Measurements from ENCODE around the gene CDKN2AIP. TPM values are rescaled to one million over a fixed set of nuclear protein-coding genes. Genes with fewer than 3 reads are reported as not detected.

CDKN2AIP gene
- total and polyA plus RNA-seq, 8 donors = 5.9 to 12.2 (median 7.0) TPM

- WGBS, 2 donors = 84 to 88% methylated on average over 10 of the region's 10 CpGs
- Histone ChIP-seq H3K36me3 (no peaks in the 10 kb centered on the region), H3K9me3 (no peaks in the 10 kb centered on the region), H3K27me3 (no peaks in the 10 kb centered on the region), H3K4me3 (no peak overlapping the region), H3K27ac (no peak overlapping the region), H3K4me1 (no peaks in the 10 kb centered on the region)
- TF ChIP-seq, protein P1, sequence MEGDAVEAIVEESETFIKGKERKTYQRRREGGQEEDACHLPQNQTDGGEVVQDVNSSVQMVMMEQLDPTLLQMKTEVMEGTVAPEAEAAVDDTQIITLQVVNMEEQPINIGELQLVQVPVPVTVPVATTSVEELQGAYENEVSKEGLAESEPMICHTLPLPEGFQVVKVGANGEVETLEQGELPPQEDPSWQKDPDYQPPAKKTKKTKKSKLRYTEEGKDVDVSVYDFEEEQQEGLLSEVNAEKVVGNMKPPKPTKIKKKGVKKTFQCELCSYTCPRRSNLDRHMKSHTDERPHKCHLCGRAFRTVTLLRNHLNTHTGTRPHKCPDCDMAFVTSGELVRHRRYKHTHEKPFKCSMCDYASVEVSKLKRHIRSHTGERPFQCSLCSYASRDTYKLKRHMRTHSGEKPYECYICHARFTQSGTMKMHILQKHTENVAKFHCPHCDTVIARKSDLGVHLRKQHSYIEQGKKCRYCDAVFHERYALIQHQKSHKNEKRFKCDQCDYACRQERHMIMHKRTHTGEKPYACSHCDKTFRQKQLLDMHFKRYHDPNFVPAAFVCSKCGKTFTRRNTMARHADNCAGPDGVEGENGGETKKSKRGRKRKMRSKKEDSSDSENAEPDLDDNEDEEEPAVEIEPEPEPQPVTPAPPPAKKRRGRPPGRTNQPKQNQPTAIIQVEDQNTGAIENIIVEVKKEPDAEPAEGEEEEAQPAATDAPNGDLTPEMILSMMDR (IDR thresholded peaks at IDR 0.05) = no peak
- intact Hi-C loops (cut with DNase I) = no loop called here
- ATAC-seq (no peak), DNase-seq (no peak), FAIRE-seq (no peak)
Observed at GRCh38 chr4:183416879-183417755, 27.3 kb upstream of the CDKN2AIP start.

DNA sequence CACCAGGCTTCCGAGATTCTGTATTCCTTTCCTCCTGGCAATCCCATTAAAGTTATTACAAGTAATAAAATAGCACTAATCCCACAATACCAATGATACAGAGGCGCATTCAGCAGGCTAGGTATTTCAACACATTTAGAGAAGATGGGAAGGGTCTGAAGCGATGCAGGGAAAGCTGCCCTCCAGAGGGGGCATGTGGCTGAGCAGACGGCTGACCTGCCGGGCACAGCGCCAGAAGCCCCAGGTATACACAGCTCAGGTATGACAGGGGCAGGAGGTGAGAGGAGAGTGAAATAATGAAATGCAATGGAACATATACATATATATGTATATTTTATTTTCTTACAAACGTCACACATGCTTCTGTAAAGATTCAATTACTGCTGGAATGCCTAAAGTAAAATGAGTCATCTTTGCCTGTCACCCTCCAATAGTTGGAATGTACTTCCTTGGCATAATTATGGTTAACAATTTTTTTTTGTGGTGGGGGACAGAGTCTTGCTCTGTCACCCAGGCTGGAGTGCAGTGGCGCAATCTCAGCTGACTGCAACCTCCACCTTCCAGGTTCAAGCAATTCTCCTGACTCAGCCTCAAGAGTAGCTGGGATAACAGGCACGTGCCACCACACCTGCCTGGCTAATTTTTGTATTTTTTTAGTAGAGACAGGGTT lies 21.3 kb upstream of the CDKN2AIP start:
- Histone ChIP-seq H3K27me3 (no peaks in the 10 kb centered on the region), H3K4me3 (no peak overlapping the region), H3K9me3 (no peaks in the 10 kb centered on the region), H3K4me1 (no peaks in the 10 kb centered on the region), H3K36me3 (no peaks in the 10 kb centered on the region), H3K27ac (no peak overlapping the region)
- DNase-seq (no peak), ATAC-seq (no peak), FAIRE-seq (no peak)
- TF ChIP-seq, protein P1 (IDR thresholded peaks at IDR 0.05) = no peak
- intact Hi-C loops (cut with DNase I) = no loop called here
- 81 to 83% methylated on average over 9 of the region's 9 CpGs for WGBS, 2 donors

DNA sequence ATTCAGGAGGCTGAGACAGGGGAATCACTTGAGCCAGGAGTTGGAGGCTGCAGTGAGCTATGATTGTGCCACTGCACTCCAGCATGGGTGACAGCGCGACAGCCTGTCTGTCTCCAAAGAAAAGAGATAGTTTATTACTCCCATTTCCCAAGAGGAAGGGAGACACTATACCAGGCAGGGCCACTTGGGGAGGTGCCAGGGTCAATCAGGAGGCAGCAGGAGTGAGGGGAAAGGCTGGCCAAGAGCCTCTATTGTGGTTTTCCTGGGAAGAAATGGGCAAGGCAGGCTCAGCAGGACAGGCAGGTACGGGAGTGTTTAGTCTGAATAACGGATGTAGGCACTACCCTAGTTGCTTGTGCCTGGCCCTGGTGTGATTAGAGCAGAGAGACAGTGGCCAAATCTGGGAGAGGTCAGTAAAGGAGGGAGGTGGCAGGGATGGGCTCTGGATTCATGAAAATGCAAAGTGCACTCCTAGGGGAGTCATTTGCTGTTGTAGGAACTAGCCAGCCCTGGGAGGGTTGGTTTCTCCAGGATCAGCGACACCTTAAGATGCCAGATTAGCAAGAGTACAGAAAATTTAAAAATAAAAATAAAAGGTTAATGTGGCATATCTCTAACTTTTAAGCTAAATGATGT lies 20.2 kb upstream of the CDKN2AIP start:
- TF ChIP-seq, protein P1 (IDR thresholded peaks at IDR 0.05) = no peak

DNA sequence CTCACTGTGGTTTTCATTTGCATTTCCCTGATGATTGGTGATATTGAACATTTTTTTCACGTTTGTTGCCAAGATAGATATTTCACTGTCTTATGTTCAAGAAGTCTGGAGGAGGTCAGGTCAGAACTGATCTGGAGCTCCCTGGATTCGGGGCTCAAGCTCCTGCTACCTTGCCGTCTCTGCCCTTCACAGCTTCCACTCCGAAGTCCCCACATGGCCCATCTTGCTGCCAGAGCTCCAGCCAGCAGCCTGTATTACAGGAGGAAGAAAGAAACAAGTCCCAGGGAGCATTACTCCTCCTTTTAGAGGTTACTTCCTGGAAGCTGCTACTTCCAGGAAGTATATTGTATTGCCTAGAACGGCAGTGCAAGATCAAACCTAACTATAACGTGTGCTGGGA lies 17.9 kb upstream of the CDKN2AIP start:
- Histone ChIP-seq H3K27ac (no peak overlapping the region), H3K4me3 (no peak overlapping the region), H3K4me1 (no peaks in the 10 kb centered on the region), H3K36me3 (no peaks in the 10 kb centered on the region), H3K9me3 (no peaks in the 10 kb centered on the region), H3K27me3 (no peaks in the 10 kb centered on the region)
- DNase-seq = no peak
- TF ChIP-seq, protein P1 (IDR thresholded peaks at IDR 0.05) = no peak
- FAIRE-seq = no peak
- WGBS, 2 donors = 62 to 69% methylated on average over 6 of the region's 6 CpGs
- intact Hi-C loops (cut with DNase I) = no loop called here
- ATAC-seq = no peak

More for the DNA sequence above, 20.2 kb upstream of the CDKN2AIP start:
- ATAC-seq = no peak
- no peaks in the 10 kb centered on the region for H3K4me1 ChIP-seq
- H3K36me3 ChIP-seq = no peaks in the 10 kb centered on the region
- no peaks in the 10 kb centered on the region for H3K9me3 ChIP-seq
- no peaks in the 10 kb centered on the region for H3K27me3 ChIP-seq
- H3K4me3 ChIP-seq = no peak overlapping the region
- intact Hi-C loops (cut with DNase I) = no loop called here
- 70 to 80% methylated on average over 5 of the region's 5 CpGs for WGBS, 2 donors
- no peak overlapping the region for H3K27ac ChIP-seq
- DNase-seq = no peak
- no peak for FAIRE-seq
